ENCODE results near the gene CDC42SE2.
"Not testable (repeated sequence)": the region's sequence is repeated elsewhere in the genome, so short reads cannot be mapped to it uniquely, and the experiment has no call there.

GRCh38 chr5:131335756-131336155 lies 71.9 kb downstream of the CDC42SE2 start:
- not testable (repeated sequence) for TF ChIP-seq POLR2A, CTCF, POLR2AphosphoS5 (IDR thresholded peaks at IDR 0.05)
